ENCODE data around the gene EXOC2. TPM values are rescaled to one million over a fixed set of nuclear protein-coding genes. Genes with fewer than 3 reads are reported as not detected.
A peak's percentile ranks its signal among the peaks of the same experiment; 100 is the strongest.

Gene EXOC2
- total RNA-seq, 4 donors from 2014 or later = 7.6 to 22.5 (median 20.2) TPM

- no peak for TF ChIP-seq POLR2AphosphoS5 (IDR thresholded peaks at IDR 0.05)
- TF ChIP-seq POLR2A (IDR thresholded peaks at IDR 0.05) = no peak
- TF ChIP-seq CTCF (IDR thresholded peaks at IDR 0.05) = no peak
- no peak for TF ChIP-seq EP300 (IDR thresholded peaks at IDR 0.05; ENCODE audit: low read depth)
- H3K4me1 ChIP-seq = peaks cover 0 to 4% (median 0%) of the 10 kb centered on the region in 4 donors
- H3K36me3 ChIP-seq = no peaks in the 10 kb centered on the region
- in situ Hi-C loops (cut with MboI; ENCODE audit: low pct_ligation_motif_present in 1 of 4, low pct_unique_long_range_greater_than_20kb in 1 of 4, low sequenced_read_pairs in 3 of 4) = no loop called here
- no peak for DNase-seq
- intact Hi-C loops (cut with DNase I; ENCODE audit: low total_unique reads) = no loop called here
- H3K27me3 ChIP-seq = no peaks in the 10 kb centered on the region
- 72 to 80% methylated on average over 2 to 3 of the region's 3 CpGs for WGBS, 2 donors (ENCODE audit: low coverage in 1 of 2)
- no peak overlapping the region for H3K27ac ChIP-seq
- H3K4me3 ChIP-seq = no peak overlapping the region
- H3K9me3 ChIP-seq = no peaks in the 10 kb centered on the region
These were observed 64.2 kb downstream of the EXOC2 start for GRCh38 chr6:628766-629165.

- WGBS, 2 donors (ENCODE audit: low coverage in 1 of 2) = 75 to 77% methylated on average over 9 of the region's 9 CpGs
- peak overlapping the region; percentile 44 to 65 (median 56) for H3K27ac ChIP-seq
- DNase-seq = no peak
- no peaks in the 10 kb centered on the region for H3K27me3 ChIP-seq
- TF ChIP-seq EP300 (IDR thresholded peaks at IDR 0.05; ENCODE audit: low read depth) (no peak), POLR2A (IDR thresholded peaks at IDR 0.05) (no peak), POLR2AphosphoS5 (IDR thresholded peaks at IDR 0.05) (no peak), CTCF (IDR thresholded peaks at IDR 0.05) (no peak)
- no peak overlapping the region for H3K4me3 ChIP-seq
- intact Hi-C loops (cut with DNase I; ENCODE audit: low total_unique reads) = no loop called here
- peaks cover 0 to 4% (median 0%) of the 10 kb centered on the region in 4 donors for H3K4me1 ChIP-seq
- H3K36me3 ChIP-seq = no peaks in the 10 kb centered on the region
- in situ Hi-C loops (cut with MboI; ENCODE audit: low pct_ligation_motif_present in 1 of 4, low pct_unique_long_range_greater_than_20kb in 1 of 4, low sequenced_read_pairs in 3 of 4) = no loop called here
- H3K9me3 ChIP-seq = no peaks in the 10 kb centered on the region
These were observed 66.7 kb downstream of the EXOC2 start for GRCh38 chr6:626236-626635.

- no peak for DNase-seq
- intact Hi-C loops (cut with DNase I; ENCODE audit: low total_unique reads) = no loop called here
- in situ Hi-C loops (cut with MboI; ENCODE audit: low pct_ligation_motif_present in 1 of 4, low pct_unique_long_range_greater_than_20kb in 1 of 4, low sequenced_read_pairs in 3 of 4) = no loop called here
- TF ChIP-seq POLR2AphosphoS5 (IDR thresholded peaks at IDR 0.05) (no peak), CTCF (IDR thresholded peaks at IDR 0.05) (peak in 2 of 5 experiments; percentile 6 to 13)
- Histone ChIP-seq H3K27me3 (no peaks in the 10 kb centered on the region), H3K4me3 (no peak overlapping the region), H3K27ac (peak overlapping the region; percentile 47 to 65 (median 52)), H3K4me1 (peaks cover 0 to 4% (median 0%) of the 10 kb centered on the region in 4 donors), H3K36me3 (no peaks in the 10 kb centered on the region), H3K9me3 (no peaks in the 10 kb centered on the region)
- 79% methylated on average over 11 of the region's 11 CpGs; no CpG with 5 or more reads in 1 of the 2 donors for WGBS, 2 donors (ENCODE audit: low coverage in 1 of 2)
These were observed 68.0 kb downstream of the EXOC2 start for GRCh38 chr6:624979-625378.

- 83 to 84% methylated on average over 4 to 7 of the region's 7 CpGs for WGBS, 2 donors (ENCODE audit: low coverage in 1 of 2)
These were observed 70.5 kb downstream of the EXOC2 start for GRCh38 chr6:622462-622861.

More at GRCh38 chr6:622462-622861, 70.5 kb downstream of the EXOC2 start:
- Histone ChIP-seq H3K4me3 (no peak overlapping the region), H3K27ac (peak overlapping the region; percentile 7 to 60 (median 37)), H3K9me3 (no peaks in the 10 kb centered on the region), H3K4me1 (peaks cover 0 to 4% (median 0%) of the 10 kb centered on the region in 4 donors), H3K27me3 (no peaks in the 10 kb centered on the region), H3K36me3 (peaks cover 0 to 3% (median 0%) of the 10 kb centered on the region in 4 donors)
- intact Hi-C loops (cut with DNase I; ENCODE audit: low total_unique reads) = no loop called here
- no peak for DNase-seq
- TF ChIP-seq POLR2A (IDR thresholded peaks at IDR 0.05) (no peak), POLR2AphosphoS5 (IDR thresholded peaks at IDR 0.05) (peak in 1 of 3 donors; percentile 5), CTCF (IDR thresholded peaks at IDR 0.05) (no peak), EP300 (IDR thresholded peaks at IDR 0.05; ENCODE audit: low read depth) (peak; percentile 82)
- in situ Hi-C loops (cut with MboI; ENCODE audit: low pct_ligation_motif_present in 1 of 4, low pct_unique_long_range_greater_than_20kb in 1 of 4, low sequenced_read_pairs in 3 of 4) = no loop called here

All from transverse colon (tissue), 4 donors.